IMR-90 (cell line): ENCODE results near the gene BDNF. TPM values are rescaled to one million over a fixed set of nuclear protein-coding genes. Genes with fewer than 3 reads are reported as not detected.
A peak's percentile ranks its signal among the peaks of the same experiment; 100 is the strongest.

Experiments
- ATAC-seq: fragments of 200-7000 bp; cut with Tn5 transposase; 2 replicates; pipeline ENCODE4 v1.9.1; 2020; ENCODE audit warnings: low read depth, mild to moderate bottlenecking, moderate library complexity
- BruUV-seq: library from RNA; stranded (reverse); fragments of 400-500 nt; replicated peaks from 2 replicates; lab custom pipeline; 2021; lab: Mats Ljungman, UMichigan
- CTCF ChIA-PET: fragments of 300-600 bp; formaldehyde crosslinking; extraction: SDS; loops from one replicate; lab custom pipeline; 2021; ENCODE audit warnings: antibody characterized with exemption; lab: Yijun Ruan, JAX
- POLR2A ChIA-PET: fragments of 300-600 bp; sonication (Branson Sonifier 250); formaldehyde crosslinking; loops from one replicate; lab custom pipeline; 2022; ENCODE audit warnings: antibody characterized with exemption; ENCODE audit not compliant: unreplicated experiment; lab: Charles Lee
- DNase-seq: peaks from one replicate; pipeline ENCODE4 v3.0.0; 2013
- H2AFZ ChIP-seq: replicated peaks from 2 replicates; pipeline ENCODE3; 2013; ENCODE audit warnings: low read length, mild to moderate bottlenecking; ENCODE audit not compliant: poor library complexity
- H2AK5ac ChIP-seq: 2 replicates; pipeline ENCODE4 v1.6.1; 2013; ENCODE audit warnings: low read depth, low read length, inconsistent platforms
- H2AK9ac ChIP-seq: replicated peaks from 2 replicates; pipeline ENCODE3; 2013; ENCODE audit warnings: mild to moderate bottlenecking, low read depth, low read length, moderate library complexity; ENCODE audit not compliant: poor library complexity
- H2BK120ac ChIP-seq: 2 replicates; pipeline ENCODE4 v1.6.1; 2013; ENCODE audit warnings: low read depth, low read length, inconsistent platforms
- H2BK15ac ChIP-seq: 3 replicates; pipeline ENCODE4 v1.6.1; 2013; ENCODE audit warnings: low read depth, low read length, inconsistent platforms
- H2BK20ac ChIP-seq: 2 replicates; pipeline ENCODE4 v1.6.1; 2013; ENCODE audit warnings: low read depth, mild to moderate bottlenecking, inconsistent platforms, low read length, moderate library complexity
- H2BK5ac ChIP-seq: 2 replicates; pipeline ENCODE4 v1.6.1; 2013; ENCODE audit warnings: mild to moderate bottlenecking, low read depth, low read length, inconsistent platforms; ENCODE audit not compliant: poor library complexity, severe bottlenecking
- H3K14ac ChIP-seq: replicated peaks from 2 replicates; pipeline ENCODE4 v1.6.1; 2013; ENCODE audit warnings: low read depth, low read length, inconsistent platforms
- H3K18ac ChIP-seq: 2 replicates; pipeline ENCODE4 v1.6.1; 2013; ENCODE audit warnings: low read depth, low read length, control low read depth
- H3K23ac ChIP-seq: 2 replicates; pipeline ENCODE4 v1.6.1; 2013; ENCODE audit warnings: low read depth, low read length, inconsistent platforms
- H3K27ac ChIP-seq: 2 replicates; pipeline ENCODE4 v1.5.1; 2013; ENCODE audit warnings: mild to moderate bottlenecking, control low read depth, low read length; ENCODE audit not compliant: insufficient read depth
- H3K27me3 ChIP-seq: 2 replicates; pipeline ENCODE4 v1.6.1; 2013; ENCODE audit warnings: low read length; ENCODE audit not compliant: control insufficient read depth, insufficient read depth
- H3K36me3 ChIP-seq: 2 replicates; pipeline ENCODE4 v1.6.1; 2013; ENCODE audit warnings: low read length, mixed read lengths; ENCODE audit not compliant: control insufficient read depth, insufficient read depth
- H3K4ac ChIP-seq: 2 replicates; pipeline ENCODE4 v1.6.1; 2013; ENCODE audit warnings: low read depth, low read length, inconsistent platforms
- H3K4me1 ChIP-seq: 2 replicates; pipeline ENCODE4 v1.6.1; 2013; ENCODE audit warnings: low read length, mixed read lengths; ENCODE audit not compliant: control insufficient read depth, insufficient read depth
- H3K4me2 ChIP-seq: 2 replicates; pipeline ENCODE4 v1.6.1; 2013; ENCODE audit warnings: low read depth, mild to moderate bottlenecking, control low read depth, low read length, moderate library complexity
- H3K4me3 ChIP-seq: 2 replicates; pipeline ENCODE4 v1.5.1; 2013; ENCODE audit warnings: low read depth, mild to moderate bottlenecking, control low read depth, low read length, moderate library complexity; ENCODE audit not compliant: insufficient read depth
- H3K56ac ChIP-seq: 2 replicates; pipeline ENCODE4 v1.6.1; 2013; ENCODE audit warnings: low read length, inconsistent platforms; ENCODE audit not compliant: insufficient read depth; ENCODE audit errors: extremely low read depth
- H3K79me1 ChIP-seq, 2 experiments: 2 replicates each; pipeline ENCODE4 v1.6.1; 2013; ENCODE audit warnings: low read length in 2 of 2, inconsistent platforms in 1 of 2, low read depth in 1 of 2
- H3K9ac ChIP-seq: 2 replicates; pipeline ENCODE4 v1.6.1; 2013; ENCODE audit warnings: low read depth, low read length, control low read depth
- H3K9me1 ChIP-seq: 2 replicates; pipeline ENCODE4 v1.6.1; 2013; ENCODE audit warnings: low read length, inconsistent platforms; ENCODE audit not compliant: insufficient read depth
- H3K9me3 ChIP-seq: 2 replicates; pipeline ENCODE4 v1.6.1; 2013; ENCODE audit warnings: low read length; ENCODE audit not compliant: control insufficient read depth, insufficient read depth
- H4K20me1 ChIP-seq: 2 replicates; pipeline ENCODE4 v1.6.1; 2013; ENCODE audit warnings: low read length, inconsistent platforms; ENCODE audit not compliant: insufficient read depth
- H4K5ac ChIP-seq: 2 replicates; pipeline ENCODE4 v1.6.1; 2013; ENCODE audit warnings: mild to moderate bottlenecking, low read depth, low read length, control low read depth
- H4K8ac ChIP-seq, 2 experiments: 2 replicates each; pipeline ENCODE4 v1.6.1; 2013; ENCODE audit warnings: low read depth in 2 of 2, low read length in 2 of 2, control low read depth in 1 of 2, inconsistent platforms in 1 of 2
- H4K91ac ChIP-seq: 2 replicates; pipeline ENCODE4 v1.6.1; 2013; ENCODE audit warnings: low read depth, low read length, inconsistent platforms; ENCODE audit not compliant: insufficient read depth
- CEBPB ChIP-seq: IDR thresholded peaks from 2 replicates; pipeline ENCODE4 v1.6.1; 2012; ENCODE audit warnings: low read depth, low read length, improper control_type of control experiment
- CHD1 ChIP-seq: IDR thresholded peaks from 2 replicates; pipeline ENCODE4 v1.6.1; 2012; ENCODE audit warnings: low read depth, low read length, improper control_type of control experiment
- RCOR1 ChIP-seq: IDR thresholded peaks from 2 replicates; pipeline ENCODE4 v1.6.1; 2012; ENCODE audit warnings: mild to moderate bottlenecking, low read length, improper control_type of control experiment; ENCODE audit not compliant: insufficient replicate concordance
- SMC3 ChIP-seq: fragments of 150-350 bp; IDR thresholded peaks from 2 replicates; pipeline ENCODE4 v1.6.1; 2016; ENCODE audit warnings: low read depth, mild to moderate bottlenecking, antibody characterized with exemption, low read length, moderate library complexity
- WGBS, 2 experiments: methylation state at CpG; one replicate each; pipeline versions ENCODE4 v1.1.5 to v1.1.7; 2013; ENCODE audit warnings: missing lambda C conversion rate in 2 of 2; ENCODE audit not compliant: insufficient read length in 1 of 2; ENCODE audit errors: extremely low coverage in 2 of 2; 5-methylcytosine and 5-hydroxymethylcytosine counted together
- dilution Hi-C: fragments of 300-500 bp; cut with HindIII; formaldehyde crosslinking; loops from one replicate; pipeline ENCODE4 v1.14.3; 2018; ENCODE audit warnings: low sequenced_read_pairs; ENCODE audit not compliant: unreplicated experiment
- in situ Hi-C: fragments of 300-500 bp; cut with MboI; formaldehyde crosslinking; loops from 3 replicates; pipeline ENCODE4 v1.14.3; 2019; ENCODE audit warnings: low sequenced_read_pairs, inconsistent platforms, mixed read lengths
- intact Hi-C: fragments of 100-400 bp; cut with micrococcal nuclease; formaldehyde crosslinking; loops from 2 replicates; pipeline ENCODE4 v1.10.0; 2022
- polyA plus RNA-seq, 3 experiments: library from polyadenylated mRNA; depleted of rRNA; stranded (reverse); fragments of >200 nt; gene quantifications; 2 replicates each; pipeline ENCODE4 v1.2.3, GENCODE V29; 2012; ENCODE audit warnings: low replicate concordance in 1 of 3
- total RNA-seq: library from RNA; depleted of rRNA; stranded (reverse); fragments of >200 nt; gene quantifications from 2 replicates; pipeline ENCODE4 v1.2.3, GENCODE V29; 2012

The BDNF gene
- total and polyA plus RNA-seq, 2 of the 4 experiments (the other 2 are of a cell fraction): 94.8 to 152 TPM

DNA sequence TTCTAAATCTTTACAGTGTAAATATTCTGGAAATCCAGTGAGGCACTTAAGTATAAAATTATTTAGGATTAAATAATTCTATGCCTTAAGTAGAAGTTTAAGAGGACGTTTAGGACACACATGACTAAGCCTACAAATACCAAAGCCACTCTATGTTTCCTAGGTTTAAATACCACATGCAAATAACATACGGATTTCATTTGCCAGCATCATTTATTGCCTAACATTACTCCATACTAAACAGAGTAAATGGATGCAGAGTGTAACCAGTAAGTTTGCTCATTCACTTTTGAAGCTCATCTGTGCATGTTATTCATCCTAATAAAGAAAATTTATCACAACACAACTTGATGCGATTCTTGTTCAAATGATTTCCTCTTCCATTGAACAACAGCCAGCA lies 4.1 kb downstream of the BDNF start:
- Histone ChIP-seq H2AFZ (no peak overlapping the region), H2AK9ac (no peak overlapping the region), H3K9ac (peak overlapping the region; percentile 98), H3K27ac (peak overlapping the region; percentile 72; the same call in 1 of the 2 replicates), H3K4me3 (peak overlapping the region; percentile 85), H3K18ac (peak overlapping the region; percentile 70; the same call in 1 of the 2 replicates), H3K4ac (no peak overlapping the region), H3K4me2 (peak overlapping the region; percentile 99), H3K9me1 (peaks cover 4% of the 10 kb centered on the region), H3K56ac (peak overlapping the region; percentile 40; the same call in 1 of the 2 replicates), H4K20me1 (peaks cover 88% of the 10 kb centered on the region), H3K23ac (peak overlapping the region; percentile 79; the same call in 1 of the 2 replicates), H3K9me3 (no peaks in the 10 kb centered on the region), H2BK20ac (no peak overlapping the region), H4K8ac (no peak overlapping the region), H3K36me3 (peaks cover 14% of the 10 kb centered on the region), H3K4me1 (peaks cover 4% of the 10 kb centered on the region; the same call in 1 of the 2 replicates), H3K79me1 (peaks cover 0 to 26% of the 10 kb centered on the region in 2 experiments; a peak in 2 of 4 replicates), H2AK5ac (no peak overlapping the region), H2BK120ac (no peak overlapping the region), H2BK5ac (peak overlapping the region; percentile 92), H4K91ac (no peak overlapping the region), H2BK15ac (no peak overlapping the region), H3K14ac (no peak overlapping the region; the same call in 1 of the 2 replicates), H4K5ac (peak overlapping the region; percentile 61; the same call in 1 of the 2 replicates), H3K27me3 (no peaks in the 10 kb centered on the region)
- WGBS, 2 experiments: no CpG with 5 or more reads among the region's 3 CpGs
- TF ChIP-seq RCOR1 (no peak), SMC3 (no peak), CHD1 (no peak), CEBPB (peak; percentile 82)
- BruUV-seq: no TSS peak
- ATAC-seq: no peak
- peak; percentile 58 for DNase-seq
- CTCF ChIA-PET: interaction anchor here (0.6 kb wide), 1 partner anchor 770 kb away, joined by 3 read pairs; no protein-coding TSS in a partner anchor
- in situ Hi-C loops (loop anchor here (10.0 kb wide), 1 partner anchor 999 kb away; no protein-coding TSS in a partner anchor), dilution Hi-C loops (no loop called here), intact Hi-C loops (loop anchor here (5.0 kb wide), 1 partner anchor 646 kb away; no protein-coding TSS in a partner anchor)
- POLR2A ChIA-PET: interaction anchor here (0.6 kb wide), 1 partner anchor 394 kb away, joined by 3 read pairs; no protein-coding TSS in a partner anchor
